OCI-LY7 (cell line): ENCODE data around the gene KRT75.

Source experiments
- EZH2phosphoT487 ChIP-seq: fragments of 200-600 bp; sonication (generic); IDR thresholded peaks from 2 replicates; pipeline ENCODE4 v1.6.1; 2018; ENCODE audit warnings: low read depth, borderline replicate concordance, mild to moderate bottlenecking, mixed run types, antibody characterized with exemption, low read length, moderate library complexity, mixed read lengths
- TF ChIP-seq, protein P1 (sequence below): fragments of 200-600 bp; sonication (generic); conservative IDR thresholded peaks from 2 replicates; pipeline ENCODE4 v1.5.1; 2014; ENCODE audit warnings: mild to moderate bottlenecking, antibody characterized with exemption, low read length, moderate library complexity, mixed read lengths

DNA sequence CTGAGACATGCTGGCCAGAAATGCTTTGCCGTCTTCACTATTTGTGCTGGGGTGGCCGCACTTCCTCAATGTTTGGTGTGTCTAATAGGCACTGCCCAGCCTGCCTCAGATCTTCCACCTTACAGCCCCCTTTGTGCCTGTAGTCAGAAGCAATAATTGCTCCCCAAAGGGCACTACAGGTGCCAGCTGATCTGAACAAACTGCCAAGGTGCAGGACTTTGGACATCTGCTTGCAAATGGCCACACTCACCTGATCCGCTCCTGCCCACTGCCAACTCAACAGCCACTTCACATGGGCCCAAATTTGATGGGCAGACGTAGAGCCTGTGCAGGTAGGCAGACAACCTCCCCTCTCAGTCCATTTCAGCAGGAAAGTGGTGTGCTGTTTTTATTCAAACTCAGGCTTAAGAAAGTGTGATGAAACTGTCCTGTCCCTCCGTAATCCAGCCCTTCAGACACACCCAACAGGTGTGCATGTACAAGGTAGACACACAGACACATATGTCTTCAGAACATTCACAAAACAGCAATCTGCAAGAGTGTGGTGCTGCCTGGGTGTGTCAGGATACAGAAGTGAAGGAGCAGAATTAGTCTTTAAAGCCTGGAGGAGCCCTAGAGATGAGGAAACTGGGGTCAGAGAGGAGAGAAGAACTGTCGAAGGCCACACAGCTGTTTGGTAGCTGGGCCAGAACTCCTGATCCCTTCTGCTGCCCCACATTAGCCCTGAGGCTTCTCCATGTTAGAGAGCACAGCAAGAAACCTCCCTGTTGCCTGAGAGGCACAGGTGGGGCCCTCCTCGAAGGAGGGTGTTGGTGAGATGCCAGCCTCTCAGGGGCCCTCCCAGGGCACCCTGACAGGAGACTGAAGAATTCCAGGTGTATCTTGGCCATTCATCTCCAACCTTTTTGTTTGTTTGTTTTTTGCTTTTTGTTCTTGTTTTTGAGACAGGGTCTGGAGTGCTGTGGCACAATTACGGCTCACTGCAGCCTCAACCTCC is 4.4 kb upstream of the KRT75 start:
- TF ChIP-seq, protein P1, sequence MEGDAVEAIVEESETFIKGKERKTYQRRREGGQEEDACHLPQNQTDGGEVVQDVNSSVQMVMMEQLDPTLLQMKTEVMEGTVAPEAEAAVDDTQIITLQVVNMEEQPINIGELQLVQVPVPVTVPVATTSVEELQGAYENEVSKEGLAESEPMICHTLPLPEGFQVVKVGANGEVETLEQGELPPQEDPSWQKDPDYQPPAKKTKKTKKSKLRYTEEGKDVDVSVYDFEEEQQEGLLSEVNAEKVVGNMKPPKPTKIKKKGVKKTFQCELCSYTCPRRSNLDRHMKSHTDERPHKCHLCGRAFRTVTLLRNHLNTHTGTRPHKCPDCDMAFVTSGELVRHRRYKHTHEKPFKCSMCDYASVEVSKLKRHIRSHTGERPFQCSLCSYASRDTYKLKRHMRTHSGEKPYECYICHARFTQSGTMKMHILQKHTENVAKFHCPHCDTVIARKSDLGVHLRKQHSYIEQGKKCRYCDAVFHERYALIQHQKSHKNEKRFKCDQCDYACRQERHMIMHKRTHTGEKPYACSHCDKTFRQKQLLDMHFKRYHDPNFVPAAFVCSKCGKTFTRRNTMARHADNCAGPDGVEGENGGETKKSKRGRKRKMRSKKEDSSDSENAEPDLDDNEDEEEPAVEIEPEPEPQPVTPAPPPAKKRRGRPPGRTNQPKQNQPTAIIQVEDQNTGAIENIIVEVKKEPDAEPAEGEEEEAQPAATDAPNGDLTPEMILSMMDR, result no peak
- no peak for TF ChIP-seq EZH2phosphoT487
